Retinal pigment epithelial cell (primary cell): ENCODE results near the gene CEP170.

ENCODE experiments used
- DNase-seq: peaks from one replicate; pipeline ENCODE4 v3.0.0-alpha.2; 2010; ENCODE audit warnings: low read depth
- H3K4me3 ChIP-seq: 2 replicates; pipeline ENCODE4 v1.5.1; 2011; ENCODE audit warnings: mild to moderate bottlenecking, low read length, control low read depth, moderate library complexity
- CTCF ChIP-seq: conservative IDR thresholded peaks from 2 replicates; pipeline ENCODE4 v1.5.1; 2011; ENCODE audit warnings: low read depth, low read length, control low read depth, inconsistent platforms

CEP170 gene

GRCh38 chr1:243253211-243253925, 1.7 kb downstream of the CEP170 start:
- no peak for TF ChIP-seq CTCF
- H3K4me3 ChIP-seq, result peak overlapping the region; percentile 93
- DNase-seq, result no peak

DNA sequence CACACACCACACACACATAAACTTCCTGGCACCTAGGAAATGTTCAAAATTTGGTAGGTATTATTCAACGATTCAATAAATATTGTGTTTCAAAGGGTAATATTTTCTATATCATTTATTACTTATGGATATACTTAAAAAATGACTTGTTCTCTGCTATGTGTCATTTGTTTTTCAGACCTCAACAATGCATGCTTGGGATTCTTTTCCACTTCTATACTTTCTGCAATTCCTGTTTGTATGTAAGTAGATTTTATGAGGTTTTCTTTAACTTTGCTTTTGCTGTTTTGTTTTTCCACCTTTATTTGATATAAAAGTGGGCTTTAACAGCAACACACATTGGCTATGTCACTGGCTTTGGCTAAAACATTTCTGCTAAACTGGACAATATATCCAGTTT, 3.5 kb downstream of the CEP170 start:
- peak overlapping the region; percentile 25 for H3K4me3 ChIP-seq

DNA sequence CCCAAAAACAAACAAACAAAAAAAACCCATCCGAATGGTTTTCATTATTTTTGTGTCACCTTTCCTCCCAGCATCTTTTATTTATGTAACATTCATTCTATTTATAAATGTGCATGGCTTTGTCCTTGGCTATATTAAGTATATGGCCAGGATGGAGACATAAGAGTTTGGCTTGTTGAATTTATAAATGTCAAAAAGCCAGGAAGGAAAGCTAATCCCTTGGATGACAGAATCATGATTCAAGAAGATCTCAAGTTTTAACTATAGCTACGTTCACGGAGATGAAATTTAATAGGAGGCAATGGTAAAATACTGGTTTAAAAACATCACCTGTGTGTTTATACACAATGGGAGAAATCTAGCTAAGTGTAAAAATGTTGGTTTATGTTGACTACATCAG, 5.0 kb downstream of the CEP170 start:
- no peak for TF ChIP-seq CTCF

More for the DNA sequence above, 3.5 kb downstream of the CEP170 start:
- no peak for DNase-seq
- TF ChIP-seq CTCF, result no peak

DNA sequence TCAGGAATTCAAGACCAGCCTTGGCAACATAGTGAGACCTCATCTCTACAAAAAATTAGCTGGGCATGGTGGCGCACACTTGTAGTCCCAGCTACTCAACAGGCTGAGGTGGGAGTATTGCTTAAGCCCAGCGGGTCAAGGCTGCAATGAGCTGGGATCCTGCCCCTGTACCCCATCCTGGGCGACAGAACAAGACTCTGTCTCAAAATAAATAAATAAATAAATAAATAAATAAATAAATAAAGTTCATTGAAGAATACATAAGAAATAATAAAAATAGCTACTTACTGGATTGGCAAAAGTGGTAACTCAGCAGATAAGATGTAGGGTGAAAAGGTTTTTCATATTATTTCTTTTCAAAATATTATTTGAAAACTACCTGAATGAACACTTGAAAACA, 5.9 kb downstream of the CEP170 start:
- DNase-seq, result no peak
- no peak overlapping the region for H3K4me3 ChIP-seq
- no peak for TF ChIP-seq CTCF

More for the DNA sequence above, 5.0 kb downstream of the CEP170 start:
- H3K4me3 ChIP-seq, result no peak overlapping the region
- no peak for DNase-seq

DNA sequence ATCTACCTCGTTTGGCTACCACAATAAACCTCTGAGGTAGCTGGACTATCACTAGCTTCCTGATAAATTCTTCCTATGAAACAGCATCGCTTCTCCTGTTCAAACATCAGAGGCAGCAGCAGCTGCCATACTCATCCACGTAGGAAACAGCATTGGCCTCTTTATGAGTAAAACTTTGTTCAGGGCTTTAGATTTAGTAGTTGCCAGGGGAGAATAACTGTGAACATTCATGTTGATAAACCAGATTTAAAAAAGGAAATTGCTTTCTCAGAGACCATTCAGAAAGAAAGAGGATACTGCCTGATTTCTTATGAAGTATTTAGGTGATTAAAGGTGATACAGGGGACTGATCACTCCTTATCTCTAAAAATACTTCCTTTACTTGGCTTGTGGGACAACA, 7.2 kb downstream of the CEP170 start:
- TF ChIP-seq CTCF, result no peak
- no peak overlapping the region for H3K4me3 ChIP-seq

DNA sequence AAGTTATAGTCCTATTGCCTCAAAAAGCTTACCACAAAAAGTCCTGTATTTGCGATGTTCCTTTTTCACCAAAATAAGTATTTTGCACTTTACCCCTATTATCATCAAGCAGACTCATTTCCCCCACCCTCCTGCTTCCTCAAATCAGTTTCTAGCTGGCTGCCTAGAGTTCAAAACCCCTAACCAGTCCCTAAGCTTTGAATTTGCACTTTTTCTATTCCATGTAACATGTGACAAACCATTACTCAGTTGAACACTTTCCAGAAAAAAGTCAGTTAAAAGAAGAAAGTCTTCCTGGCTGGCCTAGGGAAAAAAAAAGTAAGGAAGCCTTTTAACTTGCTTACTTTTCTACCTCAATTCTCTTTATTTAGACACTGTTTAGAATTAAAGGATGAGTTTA, 8.2 kb downstream of the CEP170 start:
- DNase-seq, result no peak
- no peak overlapping the region for H3K4me3 ChIP-seq
- no peak for TF ChIP-seq CTCF

More for the DNA sequence above, 7.2 kb downstream of the CEP170 start:
- no peak for DNase-seq

DNA sequence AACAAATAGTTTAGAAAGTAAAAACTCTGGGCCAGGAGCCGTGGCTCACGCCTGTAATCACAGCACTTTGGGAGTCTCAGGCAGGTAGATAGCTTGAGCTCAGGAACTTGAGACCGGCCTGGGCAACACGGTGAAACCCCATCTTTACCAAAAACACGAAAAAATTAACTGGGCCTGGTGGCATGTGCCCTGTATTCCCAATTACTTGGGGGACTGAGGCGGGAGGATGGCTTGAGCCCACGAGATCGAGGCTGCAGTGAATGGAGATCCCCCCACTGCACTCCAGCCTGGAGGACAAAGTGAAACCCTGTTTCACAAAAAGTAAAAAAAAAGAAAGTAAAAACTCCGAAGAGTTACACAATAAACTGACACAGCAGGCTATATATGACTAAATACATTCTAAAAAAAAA, 10.6 kb downstream of the CEP170 start:
- TF ChIP-seq CTCF, result no peak
- H3K4me3 ChIP-seq, result no peak overlapping the region
- DNase-seq, result no peak
